HepG2 (cell line): ENCODE measurements around the gene PLXNB2. TPM values are rescaled to one million over a fixed set of nuclear protein-coding genes. Genes with fewer than 3 reads are reported as not detected.

Experiments used
- ATAC-seq: fragments of 200-7000 bp; cut with Tn5 transposase; 3 replicates; pipeline ENCODE4 v1.9.1; 2020; ENCODE audit warnings: mild to moderate bottlenecking, moderate library complexity
- BruUV-seq: library from RNA; stranded (reverse); fragments of 400-500 nt; replicated peaks from 2 replicates; lab custom pipeline; 2021; lab: Mats Ljungman, UMichigan
- CTCF ChIA-PET: fragments of 300-600 bp; formaldehyde crosslinking; extraction: SDS; loops from one replicate; lab custom pipeline; 2021; ENCODE audit warnings: low total read pairs, inconsistent platforms, low intra/inter-chr PET ratio; lab: Yijun Ruan, JAX
- POLR2A ChIA-PET: fragments of 350-600 bp; sonication (Branson Sonifier 250); formaldehyde crosslinking; loops from one replicate; lab custom pipeline; 2020; ENCODE audit warnings: antibody characterized with exemption, inconsistent platforms; lab: Yijun Ruan, JAX
- DNase-seq: peaks from one replicate; pipeline ENCODE4 v3.0.0-alpha.2; 2015; ENCODE audit warnings: low spot score
- FAIRE-seq: peaks from 3 replicates; lab custom pipeline; 2011; peaks lifted over from hg19 to GRCh38; lab: Jason Lieb, UNC
- H2AFZ ChIP-seq: one replicate; pipeline ENCODE4 v1.6.1; 2011; ENCODE audit warnings: low read length, inconsistent platforms
- H3K27ac ChIP-seq: fragments of 300-600 bp; 3 replicates; pipeline ENCODE4 v1.8.0; 2011; ENCODE audit warnings: mixed run types, mild to moderate bottlenecking, mixed read lengths, low read length, inconsistent platforms; ENCODE audit not compliant: insufficient read depth; ENCODE audit errors: extremely low read length
- H3K27me3 ChIP-seq, 2 experiments: fragments of 200-600 bp in 1 of 2; 2 replicates in 1 of 2; 3 replicates in 1 of 2; pipeline versions ENCODE4 v1.6.0 to v1.8.0; 2011; ENCODE audit warnings: low read length in 2 of 2, mild to moderate bottlenecking in 2 of 2, moderate library complexity in 2 of 2, inconsistent platforms in 1 of 2; ENCODE audit not compliant: insufficient read depth in 2 of 2, control insufficient read depth in 1 of 2
- H3K36me3 ChIP-seq, 2 experiments: fragments of 200-600 bp in 1 of 2; replicated peaks in 1 of 2; 2 replicates in 1 of 2; 3 replicates in 1 of 2; pipeline versions ENCODE4 v1.5.1 to v1.8.0; 2011; ENCODE audit warnings: low read length in 2 of 2, inconsistent platforms in 1 of 2; ENCODE audit not compliant: insufficient read depth in 2 of 2, control insufficient read depth in 1 of 2
- H3K4me1 ChIP-seq: 2 replicates; pipeline ENCODE4 v1.5.1; 2012; ENCODE audit warnings: low read length, inconsistent platforms; ENCODE audit not compliant: insufficient read depth
- H3K4me2 ChIP-seq: 2 replicates; pipeline ENCODE4 v1.6.0; 2011; ENCODE audit warnings: low read depth, low read length, inconsistent platforms
- H3K4me3 ChIP-seq, 3 experiments: fragments of 200-600 bp in 1 of 3; sonication (generic), shearing (Covaris generic) in 1 of 3; replicated peaks in 1 of 3; 2 replicates each; pipeline ENCODE4 v1.5.1; 2011 to 2016; ENCODE audit warnings: low read length in 3 of 3, inconsistent platforms in 2 of 3, low read depth in 2 of 3, mild to moderate bottlenecking in 2 of 3, control low read depth in 1 of 3, mixed read lengths in 1 of 3; ENCODE audit not compliant: insufficient read depth in 1 of 3
- H3K79me2 ChIP-seq: one replicate; pipeline ENCODE4 v1.6.1; 2011; ENCODE audit warnings: low read length, inconsistent platforms; ENCODE audit not compliant: insufficient read depth
- H3K9ac ChIP-seq: 2 replicates; pipeline ENCODE4 v1.6.0; 2011; ENCODE audit warnings: mild to moderate bottlenecking, low read depth, low read length, inconsistent platforms; ENCODE audit not compliant: insufficient read depth
- H3K9me3 ChIP-seq: 2 replicates; pipeline ENCODE4 v1.5.1; 2012; ENCODE audit warnings: mild to moderate bottlenecking, low read length
- H4K20me1 ChIP-seq: 2 replicates; pipeline ENCODE4 v1.6.0; 2011; ENCODE audit warnings: inconsistent platforms, mild to moderate bottlenecking, low read length, moderate library complexity; ENCODE audit not compliant: insufficient read depth
- BHLHE40 ChIP-seq: IDR thresholded peaks from 2 replicates; pipeline ENCODE4 v1.6.1; 2011; ENCODE audit warnings: low read length, improper control_type of control experiment
- GPN1 ChIP-seq: sonication (generic); formaldehyde crosslinking; IDR thresholded peaks from 2 replicates; pipeline ENCODE4 v1.5.1; 2020; ENCODE audit warnings: missing genetic modification reagents, borderline replicate concordance
- HNRNPL ChIP-seq: fragments of 200-400 bp; formaldehyde crosslinking; IDR thresholded peaks from 2 replicates; pipeline ENCODE4 v1.6.1; 2017; ENCODE audit warnings: mild to moderate bottlenecking, low read depth, low read length
- ZBTB14 ChIP-seq: sonication (generic); formaldehyde crosslinking; IDR thresholded peaks from 2 replicates; pipeline ENCODE4 v1.4.0; 2020; ENCODE audit warnings: missing genetic modification reagents
- ZC3H4 ChIP-seq: sonication (generic); formaldehyde crosslinking; IDR thresholded peaks from 2 replicates; pipeline ENCODE4 v1.4.0; 2020; ENCODE audit warnings: missing genetic modification reagents, borderline replicate concordance
- ZNF207 ChIP-seq: fragments of 450-650 bp; IDR thresholded peaks from 2 replicates; pipeline ENCODE4 v1.6.1; 2016; ENCODE audit warnings: antibody characterized with exemption, borderline replicate concordance
- WGBS: methylation state at CpG from one replicate; pipeline ENCODE4 v1.1.6; 2017; ENCODE audit warnings: low lambda C conversion rate; 5-methylcytosine and 5-hydroxymethylcytosine counted together
- in situ Hi-C: cut with HindIII; loops from 2 replicates; pipeline ENCODE4 v1.10.0; 2017; ENCODE audit warnings: low pct_unique_long_range_greater_than_20kb; ENCODE audit not compliant: extremely low pct_ligation_motif_present
- intact Hi-C: fragments of 100-400 bp; cut with micrococcal nuclease; formaldehyde crosslinking; loops from one replicate; pipeline ENCODE4 v1.10.0; 2022; ENCODE audit not compliant: unreplicated experiment
- polyA plus RNA-seq, 8 experiments: library from polyadenylated mRNA; depleted of rRNA in 3 of 8; stranded (reverse) in 7 of 8; unstranded in 1 of 8; fragments of >200 nt; fragmentation: Illumina TruSeq in 4 of 8; extraction: Trizol in 4 of 8; gene quantifications; 2 replicates each; pipeline versions ENCODE4 v1.2.1 to v1.2.3, GENCODE V29; 2011 to 2016; ENCODE audit warnings: low read depth in 4 of 8, missing spikeins in 1 of 8, mixed read lengths in 1 of 8; ENCODE audit not compliant: insufficient read depth in 1 of 8
- total RNA-seq, 5 experiments: library from RNA; depleted of rRNA; stranded (reverse); fragments of >200 nt; fragmentation: Illumina TruSeq; extraction: Trizol; gene quantifications; 2 replicates each; pipeline ENCODE4 v1.2.3, GENCODE V29; 2016; ENCODE audit warnings: low read depth in 1 of 5
- TF ChIP-seq, protein P1 (sequence below): IDR thresholded peaks from 2 replicates; pipeline ENCODE4 v1.6.1; 2016; ENCODE audit warnings: mild to moderate bottlenecking, missing biosample characterization, missing genetic modification reagents
- TF ChIP-seq, protein P2 (sequence below): sonication (generic); formaldehyde crosslinking; IDR thresholded peaks from 2 replicates; pipeline ENCODE4 v1.4.0; 2020; ENCODE audit warnings: missing genetic modification reagents
- TF ChIP-seq, protein P3 (sequence below): sonication (generic); formaldehyde crosslinking; IDR thresholded peaks from 2 replicates; pipeline ENCODE4 v1.5.1; 2020; ENCODE audit warnings: missing genetic modification reagents, mild to moderate bottlenecking, borderline replicate concordance

PLXNB2 gene
- total and polyA plus RNA-seq, 2 of the 13 experiments (the other 11 are each of a cell fraction or from before 2014, with no cell fraction given), result 32.6 to 68.9 TPM

DNA sequence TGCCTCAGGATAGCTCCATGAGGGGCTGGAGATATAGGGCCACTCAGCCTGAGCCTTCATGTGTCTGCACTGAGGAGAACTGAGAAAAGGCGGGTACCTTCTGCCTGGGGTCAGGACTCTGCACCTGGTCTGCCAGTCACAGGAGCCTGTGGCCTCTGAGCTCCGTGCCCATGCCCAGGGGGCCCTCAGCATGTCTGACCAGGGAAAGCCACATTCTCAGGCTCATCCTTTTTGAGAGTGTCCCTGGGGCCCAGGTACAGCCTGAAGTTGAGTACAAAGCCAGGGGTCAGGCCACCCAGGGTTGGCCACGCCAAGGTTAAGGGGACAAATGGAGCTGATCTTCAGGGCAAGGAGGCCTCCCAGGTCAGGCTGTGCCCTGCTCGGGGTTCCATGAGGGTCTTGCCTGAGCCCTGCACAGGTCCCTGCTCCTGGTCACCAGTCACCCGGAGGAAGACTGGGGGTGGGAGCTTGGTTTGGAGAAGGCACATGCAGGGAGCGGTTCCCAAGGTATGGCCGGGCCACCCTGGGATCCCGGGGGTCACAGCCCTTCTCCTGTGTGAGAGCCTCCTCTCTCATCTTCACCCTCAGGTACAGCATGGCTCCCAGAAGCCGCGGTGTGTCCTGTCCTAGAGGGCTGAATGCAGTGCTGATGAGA, 13.4 kb upstream of the PLXNB2 start:
- Histone ChIP-seq H4K20me1 (no peaks in the 10 kb centered on the region), H3K27ac (no peak overlapping the region), H3K9ac (no peak overlapping the region), H3K79me2 (no peaks in the 10 kb centered on the region), H3K36me3 (no peaks in the 10 kb centered on the region), H3K27me3 (peaks cover 0 to 1% of the 10 kb centered on the region in 2 experiments; a peak in 3 of 5 replicates), H3K4me2 (no peak overlapping the region), H3K9me3 (no peaks in the 10 kb centered on the region), H3K4me1 (peaks cover 74% of the 10 kb centered on the region), H3K4me3 (no peak overlapping the region), H2AFZ (no peak overlapping the region)
- TF ChIP-seq, protein P1, sequence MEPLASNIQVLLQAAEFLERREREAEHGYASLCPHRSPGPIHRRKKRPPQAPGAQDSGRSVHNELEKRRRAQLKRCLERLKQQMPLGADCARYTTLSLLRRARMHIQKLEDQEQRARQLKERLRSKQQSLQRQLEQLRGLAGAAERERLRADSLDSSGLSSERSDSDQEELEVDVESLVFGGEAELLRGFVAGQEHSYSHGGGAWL (CRISPR knock-in tag), result no peak
- peak; percentile 76; the same call in 1 of the 2 replicates for TF ChIP-seq HNRNPL
- POLR2A ChIA-PET, result interaction anchor here (0.9 to 1.5 kb wide), 3 partner anchors 9 to 27 kb away, joined by 3 to 6 read pairs (median 4); no protein-coding TSS in a partner anchor
- in situ Hi-C loops, result no loop called here
- ATAC-seq, result no peak
- DNase-seq, result no peak
- intact Hi-C loops, result no loop called here
- 85% methylated on average over 4 of the region's 10 CpGs for WGBS
- CTCF ChIA-PET, result no interaction called here
- no peak for FAIRE-seq
- BruUV-seq, result no TSS peak

DNA sequence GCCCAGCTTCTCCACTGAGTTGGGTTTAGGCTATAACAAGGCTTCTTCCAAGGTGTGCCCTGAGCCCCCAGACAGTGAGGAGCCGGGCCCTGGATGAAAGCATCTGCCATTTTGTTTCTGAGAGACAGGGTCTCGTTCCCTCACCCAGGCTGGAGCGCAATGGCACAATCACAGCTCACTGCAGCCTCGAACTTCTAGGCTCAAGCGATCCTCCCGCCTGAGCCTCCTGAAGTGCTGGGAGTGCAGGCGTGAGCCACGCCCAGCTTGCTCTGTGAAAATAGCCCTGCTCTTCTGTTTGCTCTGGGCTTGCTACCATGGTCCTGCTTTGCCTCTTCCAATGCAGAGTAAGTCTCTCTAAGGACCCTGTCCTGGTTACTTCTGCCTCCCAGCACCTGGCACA, 12.7 kb upstream of the PLXNB2 start:
- POLR2A ChIA-PET, result interaction anchor here (0.9 to 1.5 kb wide), 3 partner anchors 8 to 27 kb away, joined by 3 to 6 read pairs (median 4); no protein-coding TSS in a partner anchor
- no peak for DNase-seq
- H3K9me3 ChIP-seq, result no peaks in the 10 kb centered on the region
- ATAC-seq, result no peak
- FAIRE-seq, result no peak
- no peaks in the 10 kb centered on the region for H3K79me2 ChIP-seq
- CTCF ChIA-PET, result no interaction called here
- H3K27ac ChIP-seq, result no peak overlapping the region
- no peak overlapping the region for H3K9ac ChIP-seq
- in situ Hi-C loops, result no loop called here
- no peaks in the 10 kb centered on the region for H3K36me3 ChIP-seq
- peaks cover 0 to 1% of the 10 kb centered on the region in 2 experiments; a peak in 3 of 5 replicates for H3K27me3 ChIP-seq
- BruUV-seq, result no TSS peak
- no peak overlapping the region for H3K4me3 ChIP-seq
- H3K4me1 ChIP-seq, result peaks cover 76% of the 10 kb centered on the region
- no peak overlapping the region for H2AFZ ChIP-seq
- H3K4me2 ChIP-seq, result no peak overlapping the region
- 40% methylated on average over 2 of the region's 8 CpGs for WGBS
- intact Hi-C loops, result no loop called here
- H4K20me1 ChIP-seq, result no peaks in the 10 kb centered on the region
- TF ChIP-seq ZC3H4 (no peak), ZNF207 (no peak), GPN1 (CRISPR knock-in tag) (no peak), ZBTB14 (no peak), BHLHE40 (no peak)
- TF ChIP-seq, protein P2, sequence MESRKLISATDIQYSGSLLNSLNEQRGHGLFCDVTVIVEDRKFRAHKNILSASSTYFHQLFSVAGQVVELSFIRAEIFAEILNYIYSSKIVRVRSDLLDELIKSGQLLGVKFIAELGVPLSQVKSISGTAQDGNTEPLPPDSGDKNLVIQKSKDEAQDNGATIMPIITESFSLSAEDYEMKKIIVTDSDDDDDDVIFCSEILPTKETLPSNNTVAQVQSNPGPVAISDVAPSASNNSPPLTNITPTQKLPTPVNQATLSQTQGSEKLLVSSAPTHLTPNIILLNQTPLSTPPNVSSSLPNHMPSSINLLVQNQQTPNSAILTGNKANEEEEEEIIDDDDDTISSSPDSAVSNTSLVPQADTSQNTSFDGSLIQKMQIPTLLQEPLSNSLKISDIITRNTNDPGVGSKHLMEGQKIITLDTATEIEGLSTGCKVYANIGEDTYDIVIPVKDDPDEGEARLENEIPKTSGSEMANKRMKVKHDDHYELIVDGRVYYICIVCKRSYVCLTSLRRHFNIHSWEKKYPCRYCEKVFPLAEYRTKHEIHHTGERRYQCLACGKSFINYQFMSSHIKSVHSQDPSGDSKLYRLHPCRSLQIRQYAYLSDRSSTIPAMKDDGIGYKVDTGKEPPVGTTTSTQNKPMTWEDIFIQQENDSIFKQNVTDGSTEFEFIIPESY (CRISPR knock-in tag), result peak; percentile 30; the same call in 1 of the 2 replicates
- TF ChIP-seq, protein P3, sequence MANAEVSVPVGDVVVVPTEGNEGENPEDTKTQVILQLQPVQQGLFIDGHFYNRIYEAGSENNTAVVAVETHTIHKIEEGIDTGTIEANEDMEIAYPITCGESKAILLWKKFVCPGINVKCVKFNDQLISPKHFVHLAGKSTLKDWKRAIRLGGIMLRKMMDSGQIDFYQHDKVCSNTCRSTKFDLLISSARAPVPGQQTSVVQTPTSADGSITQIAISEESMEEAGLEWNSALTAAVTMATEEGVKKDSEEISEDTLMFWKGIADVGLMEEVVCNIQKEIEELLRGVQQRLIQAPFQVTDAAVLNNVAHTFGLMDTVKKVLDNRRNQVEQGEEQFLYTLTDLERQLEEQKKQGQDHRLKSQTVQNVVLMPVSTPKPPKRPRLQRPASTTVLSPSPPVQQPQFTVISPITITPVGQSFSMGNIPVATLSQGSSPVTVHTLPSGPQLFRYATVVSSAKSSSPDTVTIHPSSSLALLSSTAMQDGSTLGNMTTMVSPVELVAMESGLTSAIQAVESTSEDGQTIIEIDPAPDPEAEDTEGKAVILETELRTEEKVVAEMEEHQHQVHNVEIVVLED (CRISPR knock-in tag), result no peak
